Measurements from ENCODE around the gene FAM222A.

The FAM222A gene

DNA sequence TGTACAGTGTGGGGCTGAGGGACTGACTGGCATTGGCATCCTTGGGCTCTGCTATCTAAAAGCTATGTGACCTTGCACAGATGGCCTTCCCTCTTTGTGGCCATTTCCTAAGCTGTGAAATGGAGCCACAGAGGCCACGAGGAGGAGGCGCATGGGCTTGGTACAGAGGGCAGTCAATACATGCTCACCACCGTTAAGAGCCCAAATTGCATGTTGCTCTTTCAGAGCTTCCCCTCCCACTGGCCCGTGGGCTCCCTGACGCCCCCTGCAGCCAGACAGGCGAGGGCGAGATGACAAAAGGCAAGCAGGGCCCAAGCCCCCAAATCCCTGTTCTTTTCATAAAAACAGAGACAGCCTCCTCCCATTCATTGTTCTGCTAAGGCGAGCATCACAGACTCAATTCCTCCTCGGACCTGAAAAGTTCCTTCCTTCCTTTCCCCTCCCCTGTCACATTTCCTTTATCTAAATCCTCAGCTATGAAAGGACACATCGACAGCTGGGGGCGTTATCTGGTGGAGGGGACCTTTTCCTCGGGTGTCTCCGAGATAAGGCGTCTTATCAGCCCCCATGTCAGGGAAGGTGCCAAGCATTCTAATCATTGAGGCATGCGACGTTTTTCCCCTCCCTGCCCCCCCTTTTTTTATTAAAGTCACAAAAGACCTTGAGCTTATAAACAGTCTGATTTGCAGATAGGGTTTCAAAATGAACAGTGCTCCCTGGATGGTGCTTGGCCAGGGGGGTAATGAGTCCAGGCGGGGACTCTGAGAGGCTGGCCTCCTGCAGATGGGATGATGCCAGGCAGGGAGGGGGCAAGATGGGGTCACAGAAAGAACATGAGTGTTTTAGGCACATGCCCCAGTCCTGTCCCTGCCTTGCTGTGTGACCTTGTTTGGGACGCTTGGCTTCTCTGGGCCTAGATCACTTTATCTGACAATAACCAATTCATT lies 26.4 kb downstream of the FAM222A start:
- no peak for ATAC-seq

DNA sequence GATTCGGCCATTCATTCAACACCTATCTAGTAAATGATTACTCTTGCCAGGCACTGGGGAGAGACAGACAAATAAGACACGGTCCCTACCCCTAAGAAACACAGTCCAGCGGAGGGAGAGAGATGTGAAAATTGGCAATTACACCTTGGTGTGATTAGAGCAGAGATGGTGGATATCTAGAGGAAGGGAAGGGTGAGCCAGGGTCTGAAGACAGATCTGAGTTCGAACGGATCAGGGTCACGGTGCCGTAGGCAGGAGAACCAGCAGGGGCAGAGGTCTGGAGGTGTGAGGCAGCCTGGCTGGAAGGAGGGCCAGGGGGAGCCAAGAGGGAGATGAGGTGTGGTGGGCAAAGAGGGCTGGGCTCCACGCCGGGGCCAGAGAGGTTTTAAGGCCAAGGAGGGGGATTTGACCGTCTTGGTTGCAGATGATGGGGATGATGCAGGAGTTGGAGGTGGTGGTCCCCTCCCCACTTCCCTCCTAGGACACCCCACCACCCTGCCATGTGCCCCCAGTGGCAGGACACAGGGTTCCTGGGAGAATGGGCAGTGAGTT lies 27.1 kb downstream of the FAM222A start:
- ATAC-seq, result no peak

DNA sequence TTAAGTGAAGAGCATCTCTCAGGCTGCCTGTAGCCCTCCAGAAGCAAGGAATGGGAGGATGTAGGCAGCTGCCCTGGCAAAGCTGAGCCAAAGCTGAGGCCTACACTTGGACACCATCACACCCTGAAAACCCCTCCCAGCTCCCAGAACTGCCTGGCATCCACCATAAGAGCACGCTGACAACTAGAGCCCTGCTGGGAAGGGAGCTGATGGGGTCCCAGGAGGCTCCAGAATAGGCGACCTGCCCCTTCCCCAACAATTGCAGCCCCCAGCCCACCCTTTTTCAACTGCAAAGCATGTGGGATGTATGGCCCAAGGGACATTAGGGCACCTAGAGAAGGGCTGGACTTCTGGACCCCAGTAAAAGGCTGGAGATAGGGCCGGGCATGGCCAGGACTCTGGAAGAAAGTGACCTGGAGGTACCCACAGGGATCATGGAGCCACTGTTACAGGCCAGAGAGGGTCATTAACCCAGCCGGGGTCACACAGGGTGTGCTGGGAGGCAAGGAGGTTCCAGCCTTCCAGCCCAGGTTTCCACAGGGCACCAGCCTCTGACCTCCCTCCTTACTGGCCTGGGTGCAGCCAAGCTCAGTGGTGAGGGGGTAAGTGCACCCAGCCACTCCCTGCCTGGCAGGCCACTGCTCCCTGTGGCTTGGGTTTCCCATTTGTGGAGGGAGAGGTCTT lies 27.8 kb downstream of the FAM222A start:
- no peak for ATAC-seq

DNA sequence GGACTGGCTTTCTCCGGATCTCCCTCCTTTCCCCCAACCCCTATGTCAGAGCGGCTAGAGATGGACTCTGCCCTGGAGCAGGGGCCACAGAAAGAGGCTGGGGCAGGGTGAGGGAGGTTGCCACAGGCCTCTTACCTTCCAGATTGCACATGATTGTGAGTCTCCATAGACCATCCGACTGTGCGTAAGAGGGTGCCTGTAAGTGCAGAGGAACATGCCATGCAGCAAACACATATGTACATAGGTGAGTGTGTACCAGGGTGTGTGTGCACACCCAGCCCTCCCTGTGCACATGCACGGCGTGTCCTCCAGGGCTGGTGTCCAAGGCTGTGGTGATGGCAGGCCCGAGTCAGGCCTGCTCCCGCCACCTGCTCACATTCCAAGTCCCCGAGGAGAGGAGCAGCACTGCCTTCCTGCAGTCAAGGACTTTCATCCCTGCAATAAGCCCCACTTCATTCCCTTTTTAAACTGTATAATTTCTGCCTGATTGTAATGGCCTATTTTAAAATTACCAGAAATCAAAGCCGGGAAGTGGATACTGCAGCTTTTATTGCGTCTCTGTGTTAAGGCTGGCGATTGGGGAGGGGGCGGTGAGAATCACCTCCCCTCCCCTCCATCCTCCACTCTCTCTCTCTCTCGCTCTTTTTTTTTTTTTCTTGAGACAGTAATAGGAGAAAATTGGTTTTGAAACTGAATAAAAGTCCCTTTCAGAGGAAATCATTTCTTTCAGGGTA lies 28.5 kb downstream of the FAM222A start:
- ATAC-seq, result no peak

DNA sequence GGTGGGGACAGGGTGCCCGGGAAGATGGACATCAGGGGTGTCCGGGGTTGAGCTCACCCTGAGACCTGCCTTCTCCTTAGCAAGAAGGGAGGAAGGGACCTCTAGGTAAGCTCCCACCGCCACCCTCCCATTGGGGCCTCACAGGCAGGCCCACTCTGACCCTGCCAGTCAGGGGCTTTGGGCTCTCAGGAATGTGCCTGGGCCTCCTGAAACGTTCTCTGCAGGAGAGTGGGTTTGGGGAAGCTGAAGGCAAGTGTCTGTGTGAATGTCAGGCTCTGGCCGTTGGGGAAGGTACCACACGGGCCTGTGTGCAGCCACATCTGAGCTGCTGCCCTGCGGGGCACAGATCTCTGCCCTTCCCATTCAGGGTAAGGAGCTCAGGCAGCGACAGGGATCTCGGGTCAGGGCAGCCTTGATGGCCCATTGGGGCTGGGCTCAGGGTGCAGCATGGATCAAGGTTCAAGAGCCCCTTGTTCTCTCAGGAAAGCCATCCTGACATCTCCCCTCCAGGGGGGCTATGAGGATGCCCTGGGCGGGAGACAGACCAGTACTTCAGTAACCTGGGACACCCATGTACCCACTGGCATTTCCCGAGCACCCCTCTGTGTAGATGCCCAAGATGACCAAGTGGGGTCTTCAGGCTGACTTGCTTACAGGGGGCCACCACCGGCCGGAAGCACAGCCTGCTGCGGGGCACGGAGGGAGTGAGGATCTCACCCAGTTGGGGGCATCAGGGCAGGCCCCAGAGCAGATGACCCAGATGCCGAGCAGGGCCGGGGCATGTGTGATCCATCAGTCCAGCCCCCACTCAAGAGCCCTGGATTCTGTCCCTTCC lies 29.7 kb downstream of the FAM222A start:
- ATAC-seq, result no peak

DNA sequence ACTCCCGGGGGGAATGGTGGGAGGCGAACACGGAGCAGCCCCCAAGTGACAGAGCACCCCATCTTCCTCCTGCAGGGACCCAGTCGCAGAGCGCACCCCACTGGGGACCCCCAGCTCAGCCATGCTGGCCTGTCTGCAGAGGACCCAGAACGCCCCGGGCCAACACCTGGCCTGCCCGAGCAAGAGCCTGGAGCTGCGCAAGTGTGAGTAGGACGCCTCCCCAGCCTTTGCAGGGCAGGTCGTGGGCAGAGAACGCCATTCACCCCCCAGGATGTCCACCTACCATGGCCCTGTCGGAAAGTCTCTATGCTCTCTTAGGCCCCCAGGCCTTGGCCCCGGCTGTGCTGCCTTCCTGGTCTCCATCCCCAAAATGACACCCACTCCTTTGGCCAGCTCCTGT lies 30.4 kb downstream of the FAM222A start:
- no peak for ATAC-seq

DNA sequence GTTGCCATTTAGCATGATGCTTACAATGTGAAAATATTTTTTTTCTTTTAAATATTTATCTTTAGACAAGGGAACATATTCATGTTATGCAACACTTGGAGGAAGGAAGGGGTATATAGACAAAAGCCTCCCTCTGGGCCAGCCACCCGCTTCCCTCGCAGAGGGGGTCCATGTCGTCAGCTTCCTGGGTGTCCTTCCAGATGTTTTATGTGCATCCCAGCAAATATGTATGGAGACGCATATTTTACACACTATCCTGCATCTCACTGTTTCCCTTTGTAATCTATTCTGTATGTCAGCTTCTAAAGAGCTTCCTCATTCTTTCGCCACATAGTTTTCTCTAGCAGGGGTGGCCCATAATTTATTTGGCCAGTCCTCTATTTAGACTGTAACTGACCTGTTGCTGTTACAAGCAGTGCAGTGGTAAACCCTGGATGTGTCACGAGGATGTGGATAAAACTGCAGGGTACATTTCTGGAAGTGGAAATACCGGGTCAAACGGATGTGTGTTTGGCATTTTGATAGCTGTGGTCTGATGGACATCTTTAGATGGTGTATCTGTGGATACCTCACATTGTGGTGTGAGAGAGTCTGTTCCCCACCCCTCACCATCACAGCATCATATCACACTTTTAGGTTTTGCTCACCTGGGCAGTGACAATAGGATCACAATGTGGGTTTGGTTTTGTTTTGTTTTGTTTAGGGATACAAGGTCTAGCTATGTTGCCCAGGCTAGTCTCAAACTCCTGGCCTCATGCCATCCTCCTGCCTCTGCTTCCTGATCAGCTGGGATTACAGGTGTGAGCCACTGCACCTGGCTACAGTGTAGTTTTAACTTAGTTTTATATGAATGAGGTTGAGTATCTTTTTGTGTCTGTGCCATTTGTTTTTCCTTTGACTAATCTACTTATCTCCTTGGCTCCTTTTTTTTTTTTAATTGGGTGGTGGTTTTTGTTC lies 31.6 kb downstream of the FAM222A start:
- ATAC-seq, result no peak

DNA sequence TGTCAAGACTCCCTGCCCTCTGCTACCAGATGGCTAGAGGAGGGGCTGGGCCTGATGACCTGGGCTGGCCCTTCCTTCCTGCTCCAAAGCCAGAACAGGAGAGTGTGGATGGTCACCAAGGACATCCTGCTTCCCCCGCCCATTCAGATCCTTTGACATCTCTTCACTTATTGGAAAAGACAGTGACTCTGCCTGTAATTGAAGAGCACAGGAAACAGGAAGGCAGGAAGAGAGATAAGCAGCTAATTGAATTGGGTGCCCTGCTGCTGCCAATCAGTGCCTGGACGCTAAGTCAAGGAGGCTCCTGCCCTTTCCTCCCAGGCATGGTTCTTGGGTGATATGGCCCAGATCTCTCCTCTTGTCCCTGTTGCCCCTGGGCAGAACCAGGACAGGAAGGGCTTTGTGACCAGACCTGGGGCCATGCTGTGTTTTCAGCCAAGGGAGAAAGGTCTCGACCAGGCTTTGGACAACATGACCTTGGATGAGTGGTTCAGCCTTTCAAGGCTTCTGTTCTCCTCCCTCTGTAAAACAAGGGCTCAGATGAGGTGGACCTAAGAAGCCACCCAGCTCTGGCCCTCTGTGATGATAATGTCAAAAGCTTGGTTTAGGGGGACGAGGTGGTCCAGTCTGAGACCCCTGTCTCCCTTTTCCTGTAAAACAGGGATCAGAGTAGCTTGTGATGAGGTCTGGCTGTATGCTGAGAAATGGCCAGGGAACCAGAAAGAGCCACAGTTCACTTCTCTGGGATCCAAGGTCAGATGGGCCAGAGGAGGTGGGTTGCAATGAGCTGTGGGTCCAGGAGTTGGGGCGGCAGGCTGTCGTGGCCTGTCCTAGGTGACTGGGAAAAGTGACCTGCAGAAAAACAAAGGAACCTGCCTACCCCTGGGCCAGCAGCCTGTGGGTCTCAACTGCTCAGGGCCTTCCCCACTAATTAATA lies 38.8 kb downstream of the FAM222A start:
- ATAC-seq, result no peak

DNA sequence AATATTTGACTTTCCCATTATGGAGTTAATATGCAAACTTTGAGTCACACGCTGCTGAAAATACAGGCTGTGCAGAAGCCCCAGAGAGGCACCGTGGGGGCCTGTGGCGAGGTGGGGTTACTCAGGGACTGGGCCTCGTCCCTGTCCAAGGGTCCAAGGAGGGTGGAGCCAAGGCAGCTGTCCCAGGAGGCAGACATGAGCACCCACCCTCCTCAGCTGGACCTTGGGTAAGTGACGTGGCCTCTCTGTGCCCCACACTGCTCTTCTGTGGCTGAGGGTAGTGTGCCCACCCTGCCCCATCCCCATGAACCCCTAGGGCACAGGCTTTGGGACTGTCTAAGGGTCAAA lies 39.4 kb downstream of the FAM222A start:
- no peak for ATAC-seq

DNA sequence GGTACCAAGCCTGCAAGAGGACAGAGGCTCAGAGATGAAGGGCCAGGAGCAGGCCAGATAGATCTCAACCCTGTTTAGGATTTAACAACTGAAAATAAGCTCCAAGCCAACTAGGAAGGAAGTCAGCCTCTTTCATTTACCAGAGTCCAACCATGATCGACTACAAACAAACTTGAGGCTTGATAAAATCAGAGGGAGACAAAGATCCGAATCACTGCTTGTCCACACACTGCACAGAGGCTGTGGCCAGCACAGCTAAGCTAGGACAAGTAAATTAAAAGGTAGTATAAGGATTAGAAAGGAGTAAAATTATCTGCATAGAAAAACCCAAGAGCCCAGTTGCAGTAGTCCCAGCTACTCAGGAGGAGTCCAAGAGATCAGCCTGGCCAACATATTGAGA lies 40.3 kb downstream of the FAM222A start:
- ATAC-seq, result no peak

DNA sequence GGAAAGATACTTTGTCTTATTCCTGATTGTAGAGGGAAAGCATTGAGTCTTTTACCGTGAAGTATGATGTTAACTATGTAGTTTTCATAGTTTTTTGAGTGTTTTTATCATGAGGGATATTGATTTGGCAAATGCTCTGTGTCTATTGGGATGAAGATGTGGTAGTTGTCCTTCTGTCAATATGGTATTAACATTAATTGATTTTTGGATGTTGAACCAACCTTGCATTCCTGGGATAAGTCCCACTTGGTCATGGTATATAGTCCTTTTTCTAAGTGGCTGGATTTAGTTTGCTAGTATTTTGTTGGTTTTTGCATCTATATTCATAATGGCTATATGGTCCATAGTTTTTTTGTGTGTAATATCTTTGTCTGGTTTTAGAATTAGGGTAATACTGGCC lies 42.8 kb downstream of the FAM222A start:
- ATAC-seq, result no peak

DNA sequence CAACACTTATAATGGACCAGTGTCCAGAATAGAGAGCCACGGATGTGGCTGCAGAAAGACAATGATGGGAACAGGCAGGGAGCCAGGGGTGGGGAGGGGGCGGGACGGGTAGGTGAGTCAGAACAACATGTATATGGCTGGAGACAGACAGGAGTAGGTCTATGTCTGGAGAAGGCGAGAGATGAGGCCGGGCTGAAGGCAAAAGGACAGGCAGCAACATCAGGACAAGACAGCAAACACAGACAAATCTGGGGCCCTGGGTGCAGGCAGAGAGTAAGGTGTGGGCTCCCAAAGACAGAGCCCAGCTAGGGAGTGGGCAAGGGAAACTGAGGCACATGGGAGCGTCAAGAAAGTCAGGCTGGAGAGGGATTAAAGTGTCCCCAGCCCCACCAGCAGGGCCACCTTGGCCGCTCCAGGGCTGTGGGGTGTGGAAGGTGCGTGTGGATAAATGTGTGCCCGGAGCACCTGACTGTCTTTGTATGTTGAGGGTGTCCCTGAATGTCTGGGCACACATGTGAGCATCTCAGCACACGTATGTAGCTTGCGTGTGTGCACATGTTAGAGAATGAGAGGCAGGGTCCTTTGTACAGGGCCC lies 44.1 kb downstream of the FAM222A start:
- ATAC-seq, result no peak

DNA sequence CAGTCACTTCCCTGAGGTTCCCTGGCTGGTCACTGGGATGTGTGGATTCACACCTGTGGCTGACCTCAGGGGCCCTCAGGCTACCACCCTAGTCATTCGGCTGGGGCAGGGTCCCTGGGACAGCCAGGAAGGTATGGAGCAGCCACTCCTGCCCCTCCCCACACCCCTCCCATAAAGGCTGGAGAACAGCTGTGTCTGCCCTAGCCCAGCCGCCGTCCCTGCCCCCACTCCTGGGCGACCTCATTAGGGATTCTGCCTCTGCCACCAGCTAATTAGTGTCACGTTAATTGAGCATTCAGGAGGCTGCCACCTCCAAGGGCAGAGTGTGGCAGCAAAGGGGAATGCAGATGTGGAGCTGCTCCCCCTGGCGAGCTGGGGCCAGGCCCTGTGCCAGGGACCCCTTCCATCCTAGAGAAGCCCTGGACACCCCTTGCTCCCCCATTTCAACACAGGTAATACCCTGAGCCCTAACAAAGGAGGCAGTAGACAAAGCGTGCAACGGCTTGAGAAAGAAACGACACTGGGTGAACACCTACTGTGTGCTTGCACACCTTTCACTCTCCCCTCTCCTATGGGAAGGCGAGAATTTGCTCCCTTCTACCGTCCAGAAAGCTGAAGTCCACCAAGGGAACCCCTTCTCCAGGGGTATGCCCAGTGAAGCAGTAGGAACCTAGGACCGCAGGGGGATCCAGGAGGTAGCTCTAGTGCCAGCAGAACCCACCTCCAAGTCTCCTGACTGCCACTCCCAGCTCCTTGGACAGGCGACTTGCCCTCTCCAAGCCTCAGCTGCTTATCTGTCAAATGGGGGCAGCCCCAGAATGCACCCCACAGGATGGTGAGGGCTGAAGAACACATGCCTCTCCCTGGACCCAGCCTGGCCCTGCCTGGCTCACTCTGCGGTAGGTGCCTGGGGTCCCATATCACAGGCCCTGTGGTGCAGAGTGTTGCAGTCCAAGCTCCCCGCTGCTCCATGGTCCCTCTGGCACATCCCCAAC lies 45.1 kb downstream of the FAM222A start:
- no peak for ATAC-seq

DNA sequence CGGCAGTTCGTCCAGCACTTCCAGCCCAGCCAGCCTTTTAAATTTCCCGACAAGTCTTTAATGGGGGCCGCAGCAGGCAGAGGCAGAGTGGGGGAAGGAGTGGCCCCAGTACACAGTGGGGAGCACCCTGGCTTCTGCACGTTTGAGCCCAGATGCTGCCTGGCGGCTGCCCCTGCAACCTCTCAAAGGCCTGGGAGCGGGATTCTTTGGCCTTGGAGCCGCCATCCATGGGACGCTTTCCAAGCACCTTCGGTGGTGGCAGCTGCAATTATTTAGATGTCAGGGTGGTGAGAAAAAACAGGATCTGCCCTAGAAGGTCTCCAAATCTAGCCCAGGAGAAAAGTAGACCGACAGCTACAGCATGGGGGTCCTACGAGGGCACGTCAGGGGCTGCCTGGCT lies 46.0 kb downstream of the FAM222A start:
- no peak for ATAC-seq

DNA sequence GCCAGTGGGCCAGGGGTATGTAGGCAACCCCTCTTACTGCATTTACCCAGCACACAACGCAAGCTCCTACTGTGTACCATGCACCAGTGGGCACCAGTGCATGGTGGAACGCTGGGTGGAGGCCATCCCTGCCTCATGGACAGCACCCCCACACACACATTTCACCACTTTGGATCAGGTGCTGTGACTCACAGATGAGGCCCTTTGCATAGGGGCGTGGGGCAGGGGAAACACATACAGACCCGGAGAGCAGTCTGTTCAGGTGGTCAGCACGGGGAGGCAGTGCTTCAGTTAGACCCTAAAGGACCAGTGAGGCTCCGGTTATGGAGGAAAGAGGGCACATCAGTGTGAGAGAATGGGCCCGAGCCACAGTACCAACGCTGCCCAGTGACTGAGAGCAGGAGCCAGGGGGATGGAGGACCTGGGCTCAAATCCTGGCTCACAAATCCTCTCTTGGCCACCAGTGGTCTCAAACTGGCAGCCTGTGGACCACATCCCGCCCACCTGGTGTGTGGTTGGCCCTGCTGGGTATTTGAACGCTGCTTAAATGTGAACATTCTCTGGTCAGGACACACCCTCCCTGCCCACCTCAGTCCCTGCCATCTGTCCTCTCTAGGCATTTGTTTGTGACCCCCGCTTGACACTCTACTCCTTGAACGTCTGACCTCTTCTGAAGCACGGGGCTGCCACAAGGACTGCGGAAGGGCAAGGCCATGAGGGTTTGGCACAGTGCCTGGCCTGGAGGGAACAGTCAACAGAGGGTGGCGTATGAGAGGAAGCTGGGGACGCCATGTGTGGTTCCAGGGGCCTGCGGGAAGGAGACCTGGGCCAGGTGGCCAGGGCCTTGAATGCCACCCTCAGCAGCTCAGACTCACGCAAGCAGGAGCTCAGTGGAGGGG lies 46.7 kb downstream of the FAM222A start:
- no peak for ATAC-seq

DNA sequence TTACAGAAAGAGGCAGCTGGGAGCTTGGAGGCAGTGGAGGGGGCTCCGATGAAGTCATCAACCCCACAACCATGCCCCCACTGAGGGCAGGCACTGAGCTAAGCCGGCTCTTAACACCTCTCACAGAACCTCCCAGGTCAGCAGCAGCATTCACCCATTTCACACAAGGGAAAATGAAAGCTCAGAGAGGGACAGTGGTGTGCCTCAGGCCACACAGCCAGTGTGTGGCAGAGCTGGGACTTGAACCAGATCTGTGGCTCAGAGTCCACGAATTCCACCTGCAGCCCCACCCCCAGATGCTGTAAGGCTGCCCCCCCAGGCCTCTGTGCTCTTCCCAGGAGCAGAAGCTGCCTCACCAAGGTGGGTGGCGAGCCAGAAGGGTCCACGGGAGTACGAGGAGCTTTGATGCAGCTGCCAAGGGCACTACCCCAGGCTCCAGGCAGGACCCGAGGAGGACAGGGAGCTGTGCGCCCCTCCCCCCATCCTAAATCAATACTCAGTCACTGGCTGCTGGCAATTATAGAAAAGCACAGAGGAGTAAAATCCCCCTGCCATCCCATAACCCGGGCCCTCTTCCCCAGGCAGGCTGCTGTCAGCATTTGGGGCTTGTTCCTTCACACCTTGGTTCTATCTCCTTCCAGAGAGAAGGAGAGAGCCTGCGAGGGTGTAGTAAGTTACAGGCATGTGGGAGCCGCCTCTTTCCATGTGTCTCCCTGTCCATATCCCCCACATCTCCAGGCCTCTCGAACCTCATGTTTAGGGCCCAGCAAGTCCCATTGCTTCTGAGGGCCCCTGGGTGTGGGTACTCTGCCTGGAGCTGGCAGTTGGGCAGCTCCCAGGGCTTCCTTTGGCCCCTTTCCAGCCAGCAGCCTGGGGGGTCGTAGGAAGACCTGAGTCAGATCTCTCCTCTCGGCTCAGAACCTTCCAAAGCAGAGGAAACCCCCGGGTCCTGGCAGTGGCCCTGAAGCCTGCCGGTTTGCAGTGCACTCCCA lies 47.6 kb downstream of the FAM222A start:
- no peak for ATAC-seq

All from activated CD4-positive, CD25-positive, alpha-beta regulatory T cell treated with anti-CD3 and anti-CD28 coated beads, Interleukin-2, amount 50 U/mL, for 24 hours (primary cell).